Keratinocyte (primary cell): ENCODE data around the gene FLT3.

Source experiments
- EZH2 ChIP-seq: IDR thresholded peaks from one replicate; pipeline ENCODE4 v1.6.1; 2012; ENCODE audit warnings: inconsistent platforms, mild to moderate bottlenecking, low read length, moderate library complexity
- TF ChIP-seq, protein P1 (sequence below), 3 experiments: IDR thresholded peaks in 1 of 3; conservative IDR thresholded peaks in 1 of 3; optimal IDR thresholded peaks in 1 of 3; 2 replicates in 2 of 3; 3 replicates in 1 of 3; pipeline versions ENCODE3 to v1.5.1; 2011; ENCODE audit warnings: low read length in 3 of 3, mild to moderate bottlenecking in 3 of 3, moderate library complexity in 2 of 3, control low read depth in 1 of 3, inconsistent platforms in 1 of 3; ENCODE audit not compliant: insufficient read depth in 2 of 3; ENCODE audit errors: extremely low read depth in 1 of 3

DNA sequence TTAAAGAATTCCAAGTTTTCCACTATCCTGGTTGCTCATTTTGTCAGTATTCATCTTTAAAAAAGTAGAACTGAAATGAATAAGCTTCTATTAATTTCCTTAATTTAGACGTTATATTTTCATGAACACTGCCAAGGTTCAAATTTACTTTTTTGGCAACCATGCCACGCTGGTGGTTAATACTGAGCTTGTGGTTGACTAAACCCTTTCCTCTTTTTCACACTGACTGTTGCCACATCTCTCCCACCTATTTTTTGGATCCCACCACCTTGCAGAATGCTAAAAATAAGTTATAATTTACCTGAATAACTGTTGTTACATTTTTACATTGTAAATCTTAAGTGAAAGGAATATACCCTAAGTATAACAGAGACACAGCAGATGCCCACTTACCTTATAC lies 45.0 kb downstream of the FLT3 start:
- TF ChIP-seq, protein P1, sequence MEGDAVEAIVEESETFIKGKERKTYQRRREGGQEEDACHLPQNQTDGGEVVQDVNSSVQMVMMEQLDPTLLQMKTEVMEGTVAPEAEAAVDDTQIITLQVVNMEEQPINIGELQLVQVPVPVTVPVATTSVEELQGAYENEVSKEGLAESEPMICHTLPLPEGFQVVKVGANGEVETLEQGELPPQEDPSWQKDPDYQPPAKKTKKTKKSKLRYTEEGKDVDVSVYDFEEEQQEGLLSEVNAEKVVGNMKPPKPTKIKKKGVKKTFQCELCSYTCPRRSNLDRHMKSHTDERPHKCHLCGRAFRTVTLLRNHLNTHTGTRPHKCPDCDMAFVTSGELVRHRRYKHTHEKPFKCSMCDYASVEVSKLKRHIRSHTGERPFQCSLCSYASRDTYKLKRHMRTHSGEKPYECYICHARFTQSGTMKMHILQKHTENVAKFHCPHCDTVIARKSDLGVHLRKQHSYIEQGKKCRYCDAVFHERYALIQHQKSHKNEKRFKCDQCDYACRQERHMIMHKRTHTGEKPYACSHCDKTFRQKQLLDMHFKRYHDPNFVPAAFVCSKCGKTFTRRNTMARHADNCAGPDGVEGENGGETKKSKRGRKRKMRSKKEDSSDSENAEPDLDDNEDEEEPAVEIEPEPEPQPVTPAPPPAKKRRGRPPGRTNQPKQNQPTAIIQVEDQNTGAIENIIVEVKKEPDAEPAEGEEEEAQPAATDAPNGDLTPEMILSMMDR (optimal IDR thresholded peaks at IDR 0.05 in 1 of 3, IDR thresholded peaks at IDR 0.05 in 1 of 3, conservative IDR thresholded peaks at IDR 0.05 in 1 of 3; ENCODE audit: extremely low read depth in 1 of 3, insufficient read depth in 2 of 3, low read length in 3 of 3) = no peak
- TF ChIP-seq EZH2 = no peak
